ENCODE data around the gene RFC1.
A peak's percentile ranks its signal among the peaks of the same experiment; 100 is the strongest.
"Not testable (repeated sequence)": the region's sequence is repeated elsewhere in the genome, so short reads cannot be mapped to it uniquely, and the experiment has no call there.

Gene RFC1

DNA sequence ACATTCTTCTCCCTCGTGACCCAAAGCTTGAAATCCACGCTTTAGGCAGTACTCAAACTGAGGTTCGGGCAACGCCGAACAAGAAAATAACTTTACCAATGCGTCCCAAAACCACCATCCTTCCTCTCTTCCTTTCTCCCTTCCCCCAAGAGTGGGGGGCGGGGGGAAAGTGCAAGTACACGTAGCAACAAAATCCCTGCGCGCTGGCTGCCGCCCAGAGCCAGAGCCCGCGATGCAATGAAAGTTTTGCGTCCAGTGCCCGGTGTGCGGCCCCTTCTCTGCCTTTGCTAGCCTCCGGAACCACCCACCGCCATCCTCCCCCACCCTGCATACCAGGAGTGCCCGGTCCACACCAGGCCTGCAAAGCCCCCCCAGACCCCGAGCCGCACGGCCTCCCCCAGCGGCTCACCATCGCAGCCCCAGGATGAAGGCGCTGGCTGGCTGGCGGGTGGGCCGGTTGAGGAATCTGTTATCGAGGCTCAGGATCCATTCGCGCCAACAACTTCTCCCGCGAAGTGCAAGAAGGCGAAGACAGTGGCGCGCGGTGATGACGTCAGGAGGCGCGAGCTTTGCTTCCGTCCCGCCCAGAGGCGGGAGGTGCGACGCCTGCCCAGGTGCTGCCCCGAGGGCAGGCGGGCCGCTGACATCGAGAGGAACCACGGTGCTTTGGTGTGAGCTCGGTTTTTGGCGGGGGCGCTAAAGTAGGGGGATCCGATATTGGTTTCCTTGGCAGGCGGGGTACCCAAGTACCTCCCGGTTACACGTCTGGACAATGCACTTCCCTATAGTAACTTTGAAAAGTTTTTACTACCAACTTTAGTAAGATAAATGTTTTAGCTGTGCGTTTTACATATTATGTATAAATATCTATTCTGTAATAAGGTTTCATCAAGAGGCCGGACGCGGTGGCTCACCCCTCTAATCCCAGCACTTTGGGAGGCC lies at the start of gene RFC1:
RFC1 (minus strand) TSS at position 533 of the 942 bp plus-strand sequence; CDS start at position 412, 121 bp downstream.
- peak within 1 kb of the TSS; percentile 95 for H3K4me3 ChIP-seq (ENCODE audit: low read depth, low read length)
- peak; percentile 71 for DNase-seq (ENCODE audit: low read depth)

DNA sequence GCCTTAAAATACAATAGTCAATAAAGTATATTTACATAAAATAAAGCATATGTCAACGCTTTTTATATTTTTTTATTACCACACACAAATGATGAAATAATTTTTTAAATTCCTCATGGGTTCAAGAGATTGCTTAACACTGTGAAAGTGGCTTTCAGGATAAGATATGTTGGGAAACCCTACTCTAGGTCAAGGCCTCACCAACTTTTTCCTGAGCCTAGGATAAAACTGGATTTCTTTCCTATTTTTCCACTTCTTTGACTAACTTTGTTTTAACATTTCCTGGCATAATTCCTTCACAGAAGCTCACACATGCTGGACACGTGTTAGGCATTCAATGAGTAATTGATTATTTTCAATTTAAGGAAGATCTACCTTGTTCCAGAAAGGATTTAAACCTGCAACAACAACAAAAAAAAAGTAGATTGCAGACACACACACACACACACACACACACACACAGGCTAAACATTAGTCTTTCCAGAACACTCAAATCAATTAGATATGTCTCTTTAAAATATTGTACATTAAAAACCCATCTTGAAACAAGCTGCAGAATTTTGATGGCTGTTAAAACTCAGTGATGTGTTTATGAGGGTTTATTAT lies 49.6 kb upstream of the RFC1 start:
- no peak for DNase-seq (ENCODE audit: low read depth)
- H3K4me3 ChIP-seq (ENCODE audit: low read depth, low read length), result no peak overlapping the region

- not testable (repeated sequence) for DNase-seq (ENCODE audit: low read depth); H3K4me3 ChIP-seq (ENCODE audit: low read depth, low read length)
Measured at GRCh38 chr4:39411561-39411960, 45.4 kb upstream of the RFC1 start.

DNA sequence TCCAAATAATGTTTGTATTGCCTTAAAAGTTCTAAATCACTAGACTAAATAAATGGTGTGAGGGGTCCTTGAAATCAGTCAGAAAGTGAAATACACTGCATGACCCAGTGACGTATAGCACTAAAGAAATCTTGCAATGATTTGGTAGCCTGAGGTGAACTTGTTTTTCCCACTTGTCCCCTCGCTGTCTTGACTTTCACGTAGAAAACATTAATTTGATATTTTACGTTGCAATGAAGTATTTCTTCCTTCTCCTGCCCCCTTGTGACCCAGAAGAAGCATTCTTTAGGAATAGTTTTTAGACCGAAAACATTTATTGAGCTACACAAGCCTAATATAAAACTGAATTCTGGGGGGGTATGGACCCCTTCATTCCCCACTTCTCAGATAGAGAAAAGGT lies 44.3 kb upstream of the RFC1 start:
- DNase-seq (ENCODE audit: low read depth), result no peak
- no peak overlapping the region for H3K4me3 ChIP-seq (ENCODE audit: low read depth, low read length)

DNA sequence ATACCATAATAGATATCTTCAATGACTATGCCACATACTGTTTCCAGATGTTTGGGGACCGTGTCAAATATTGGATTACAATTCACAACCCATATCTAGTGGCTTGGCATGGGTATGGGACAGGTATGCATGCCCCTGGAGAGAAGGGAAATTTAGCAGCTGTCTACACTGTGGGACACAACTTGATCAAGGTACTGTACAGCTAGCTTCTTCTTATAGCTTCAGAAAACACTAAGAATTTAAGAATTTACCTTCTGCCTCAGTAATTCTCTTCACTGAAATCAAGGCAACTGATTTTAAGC lies 41.4 kb upstream of the RFC1 start:
- H3K4me3 ChIP-seq (ENCODE audit: low read depth, low read length), result no peak overlapping the region
- no peak for DNase-seq (ENCODE audit: low read depth)

GRCh38 chr4:39406763-39407583 lies 40.8 kb upstream of the RFC1 start, which contains the start of gene KLB:
KLB (plus strand) TSS chr4:39406930; CDS start chr4:39406950, 20 bp downstream.
- H3K4me3 ChIP-seq (ENCODE audit: low read depth, low read length), result peak within 1 kb of the TSS; percentile 6
- DNase-seq (ENCODE audit: low read depth), result peak; percentile 55

- DNase-seq (ENCODE audit: low read depth); H3K4me3 ChIP-seq (ENCODE audit: low read depth, low read length): not testable (repeated sequence)
Measured at GRCh38 chr4:39401640-39402039, 35.5 kb upstream of the RFC1 start.

- DNase-seq (ENCODE audit: low read depth), result no peak
- H3K4me3 ChIP-seq (ENCODE audit: low read depth, low read length), result no peak overlapping the region
Measured at GRCh38 chr4:39394706-39395105, 28.5 kb upstream of the RFC1 start.

- DNase-seq (ENCODE audit: low read depth), result no peak
- no peak overlapping the region for H3K4me3 ChIP-seq (ENCODE audit: low read depth, low read length)
Measured at GRCh38 chr4:39390603-39391002, 24.4 kb upstream of the RFC1 start.

DNA sequence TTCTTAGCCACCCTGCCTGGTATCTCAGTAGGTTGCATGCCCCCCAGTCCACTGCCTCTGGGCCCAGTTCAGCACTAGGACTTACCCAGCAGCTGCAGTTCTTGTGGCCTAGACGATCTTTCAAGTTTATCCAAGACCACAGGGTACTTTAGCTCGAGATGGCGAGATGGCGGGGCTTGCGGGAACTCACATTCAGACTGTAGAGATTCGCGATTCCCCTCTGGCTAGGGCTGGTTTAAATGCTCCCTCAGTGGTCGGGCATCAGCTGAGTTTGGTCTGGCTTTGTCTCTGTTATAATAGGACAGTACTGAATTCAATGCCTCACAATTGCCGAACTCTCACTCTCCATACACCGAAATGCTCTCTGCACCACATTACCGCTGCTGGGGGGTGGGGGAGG lies 18.4 kb upstream of the RFC1 start:
- no peak for DNase-seq (ENCODE audit: low read depth)
- H3K4me3 ChIP-seq (ENCODE audit: low read depth, low read length), result no peak overlapping the region

GRCh38 chr4:39383690-39384089 lies 17.5 kb upstream of the RFC1 start:
- no peak overlapping the region for H3K4me3 ChIP-seq (ENCODE audit: low read depth, low read length)
- DNase-seq (ENCODE audit: low read depth), result no peak

DNA sequence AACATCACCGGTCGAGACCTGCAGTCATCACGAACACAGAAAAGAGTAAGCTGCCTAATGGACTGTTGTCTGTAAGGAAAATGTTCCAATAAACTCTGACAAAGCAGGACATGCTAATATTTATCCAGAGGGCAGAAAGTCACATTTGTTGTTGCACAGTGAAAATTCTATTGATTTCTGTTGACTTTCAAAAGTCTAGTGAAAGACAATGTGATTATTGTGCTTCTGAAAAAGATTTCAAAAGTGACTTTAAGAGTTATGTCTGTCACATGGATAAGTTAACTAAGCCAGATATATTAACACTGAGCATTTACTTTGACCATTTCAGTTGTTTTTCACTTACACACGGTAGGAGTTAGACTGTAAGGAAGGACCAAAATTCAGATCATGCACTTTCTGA lies 9.3 kb upstream of the RFC1 start:
- no peak for DNase-seq (ENCODE audit: low read depth)
- no peak overlapping the region for H3K4me3 ChIP-seq (ENCODE audit: low read depth, low read length)

DNA sequence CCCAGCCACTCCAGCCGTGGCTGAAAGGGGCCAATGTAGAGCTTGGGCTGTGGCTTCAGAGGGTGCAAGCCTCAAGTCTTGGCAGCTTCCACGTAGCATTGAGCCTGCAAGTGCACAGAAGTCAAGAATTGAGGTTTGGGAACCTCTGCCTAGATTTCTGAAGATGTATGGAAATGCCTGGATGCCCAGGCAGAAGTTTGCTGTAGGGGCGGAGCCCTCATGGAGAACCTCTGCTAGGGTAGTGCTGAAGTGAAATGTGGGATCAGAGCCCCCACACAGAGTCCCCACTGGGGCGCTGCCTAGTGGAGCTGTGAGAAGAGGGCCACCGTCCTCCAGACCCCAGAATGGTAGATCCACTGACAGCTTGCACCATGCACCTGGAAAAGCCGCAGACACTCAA lies 5.0 kb upstream of the RFC1 start:
- not testable (repeated sequence) for DNase-seq (ENCODE audit: low read depth); H3K4me3 ChIP-seq (ENCODE audit: low read depth, low read length)

DNA sequence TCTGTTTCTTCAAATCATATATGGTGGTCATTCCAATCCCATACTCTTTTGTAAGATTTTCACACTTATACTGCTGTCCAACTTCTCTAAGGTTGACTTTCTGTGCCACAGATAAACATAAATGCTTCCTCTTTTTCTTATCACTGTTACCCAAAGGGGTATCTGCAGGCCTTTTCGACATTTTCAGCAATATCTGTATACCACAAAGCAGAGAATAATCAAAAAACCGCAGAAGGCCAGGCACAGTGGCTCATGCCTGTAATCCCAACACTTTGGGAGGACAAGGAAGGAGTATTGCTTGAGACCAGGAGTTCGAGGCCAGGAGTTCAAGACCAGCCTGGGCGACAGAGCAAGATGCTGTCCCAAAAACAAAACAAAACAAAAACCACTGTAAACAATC lies 3.1 kb upstream of the RFC1 start:
- DNase-seq (ENCODE audit: low read depth), result no peak
- no peak overlapping the region for H3K4me3 ChIP-seq (ENCODE audit: low read depth, low read length)

DNA sequence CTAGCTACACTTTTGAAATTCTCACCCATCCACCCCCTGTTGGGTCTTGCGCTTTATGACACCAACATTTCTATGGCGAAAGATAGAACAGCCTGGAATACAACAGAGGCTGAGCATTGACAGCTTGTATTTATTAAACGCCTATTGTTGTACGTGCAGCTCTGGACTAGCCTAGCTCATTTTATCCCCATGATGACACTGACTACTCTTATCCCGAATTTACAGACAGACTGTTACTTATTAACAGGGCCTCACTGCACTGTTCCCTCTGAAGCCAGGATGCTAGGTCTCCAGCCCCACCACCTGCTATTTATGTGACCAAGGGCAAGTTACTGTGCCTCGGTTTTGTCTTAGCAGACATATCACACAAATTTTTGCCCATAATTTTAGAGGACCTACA lies 1.0 kb upstream of the RFC1 start:
- DNase-seq (ENCODE audit: low read depth), result no peak
- H3K4me3 ChIP-seq (ENCODE audit: low read depth, low read length), result no peak overlapping the region

DNA sequence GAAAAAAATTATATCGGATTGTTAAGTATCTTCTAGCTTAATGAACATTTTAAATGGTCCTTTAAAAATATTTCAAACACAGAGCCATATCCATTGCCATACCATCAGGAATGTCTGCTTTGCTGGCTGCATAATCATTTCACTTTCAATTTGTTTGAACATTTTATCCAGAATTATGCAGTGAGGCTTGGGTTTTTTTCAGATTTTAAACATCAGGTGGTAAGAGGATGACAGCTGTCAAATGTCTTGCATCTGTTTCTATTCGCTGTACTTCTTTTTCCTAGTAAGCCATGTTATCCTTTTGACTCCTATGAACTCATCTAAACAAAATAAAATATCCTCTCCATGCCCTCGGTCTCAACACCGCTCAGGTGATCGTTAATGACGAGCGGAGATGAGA lies 802 bp downstream of the RFC1 start:
- H3K4me3 ChIP-seq (ENCODE audit: low read depth, low read length), result peak overlapping the region; percentile 95
- DNase-seq (ENCODE audit: low read depth), result no peak

- H3K4me3 ChIP-seq (ENCODE audit: low read depth, low read length), result no peak overlapping the region
- DNase-seq (ENCODE audit: low read depth), result no peak
Measured at GRCh38 chr4:39363773-39364393, 2.3 kb downstream of the RFC1 start.

DNA sequence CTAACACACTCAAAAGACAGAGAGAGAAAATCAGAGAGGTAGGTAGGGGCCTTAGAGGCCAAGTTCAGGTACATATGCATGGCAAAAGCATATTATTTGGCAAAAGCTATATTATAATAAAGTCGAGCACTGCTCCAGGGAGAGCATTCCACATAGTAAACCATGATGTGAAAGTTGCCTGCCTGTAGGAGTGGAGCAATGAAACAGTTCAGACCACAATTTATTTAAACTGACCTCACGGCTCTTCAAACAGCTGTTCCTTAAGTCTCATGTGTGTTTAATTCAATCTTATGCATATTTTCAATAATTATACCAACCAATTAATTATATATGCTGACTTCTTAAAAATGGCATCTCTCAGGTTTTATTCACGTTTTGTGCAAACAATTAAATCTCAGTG lies 3.3 kb downstream of the RFC1 start:
- DNase-seq (ENCODE audit: low read depth), result no peak
- no peak overlapping the region for H3K4me3 ChIP-seq (ENCODE audit: low read depth, low read length)

GRCh38 chr4:39360611-39361010 lies 5.6 kb downstream of the RFC1 start:
- H3K4me3 ChIP-seq (ENCODE audit: low read depth, low read length); DNase-seq (ENCODE audit: low read depth): not testable (repeated sequence)

DNA sequence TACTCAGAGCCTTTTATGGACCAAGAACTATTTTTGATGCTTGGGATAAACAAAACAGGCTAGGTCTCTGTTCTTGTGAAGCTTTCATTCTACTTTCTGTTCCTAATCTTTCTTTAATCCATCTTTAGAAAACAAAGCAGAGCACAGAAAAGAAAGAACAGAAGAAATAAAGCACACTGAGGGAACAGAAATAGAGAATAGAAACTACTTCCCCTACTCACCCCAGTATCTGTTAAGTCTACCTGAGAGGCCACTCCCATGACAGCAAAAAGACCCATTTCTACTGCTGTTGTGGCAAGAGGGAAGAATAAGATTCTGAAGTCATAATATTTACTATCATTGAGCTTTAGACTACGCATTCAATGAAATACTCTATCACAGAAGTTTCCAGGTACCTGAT lies 9.2 kb downstream of the RFC1 start:
- no peak overlapping the region for H3K4me3 ChIP-seq (ENCODE audit: low read depth, low read length)
- no peak for DNase-seq (ENCODE audit: low read depth)
